ENCODE measurements around the gene KRT20.

The KRT20 gene

DNA sequence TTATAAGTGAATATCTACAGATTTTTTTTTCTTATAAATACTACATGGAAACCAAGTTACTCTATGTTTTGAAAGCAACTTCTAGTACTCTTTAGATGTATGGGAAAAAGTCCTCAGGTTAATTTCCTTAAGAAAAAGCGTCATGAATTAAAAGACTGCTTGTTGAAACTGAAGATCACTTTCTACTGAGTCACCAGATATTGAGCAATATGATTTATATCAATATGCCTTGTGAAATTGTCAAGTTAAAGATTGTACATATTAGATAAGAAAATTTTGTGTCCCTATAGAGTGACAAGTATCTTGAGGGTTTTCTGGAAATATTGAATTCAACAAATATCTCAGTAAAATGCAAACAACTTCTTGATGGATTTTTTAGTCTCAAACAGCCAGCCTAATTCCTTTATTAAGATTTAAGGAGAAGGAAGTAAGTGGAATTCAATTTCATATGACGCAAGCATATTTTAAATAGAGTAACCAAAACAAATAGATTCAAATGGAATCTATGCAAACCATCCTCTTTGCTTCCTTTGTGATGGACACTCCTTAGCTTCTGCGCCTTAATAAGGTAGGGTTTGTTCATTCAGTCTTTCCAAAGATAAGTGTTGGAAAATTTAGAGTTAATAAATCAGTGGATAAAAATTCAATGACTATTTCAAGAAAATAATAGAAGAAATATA lies 34.6 kb downstream of the KRT20 start:
- Mint-ChIP-seq H3K4me1 (ENCODE audit: low read depth) (peaks cover 3% of the 10 kb centered on the region), H3K36me3 (ENCODE audit: low read depth) (no peaks in the 10 kb centered on the region), H3K27me3 (peaks cover 35% of the 10 kb centered on the region), H3K4me3 (no peak overlapping the region), H3K27ac (no peak overlapping the region), H3K9me3 (no peaks in the 10 kb centered on the region)
- no peak for DNase-seq

DNA sequence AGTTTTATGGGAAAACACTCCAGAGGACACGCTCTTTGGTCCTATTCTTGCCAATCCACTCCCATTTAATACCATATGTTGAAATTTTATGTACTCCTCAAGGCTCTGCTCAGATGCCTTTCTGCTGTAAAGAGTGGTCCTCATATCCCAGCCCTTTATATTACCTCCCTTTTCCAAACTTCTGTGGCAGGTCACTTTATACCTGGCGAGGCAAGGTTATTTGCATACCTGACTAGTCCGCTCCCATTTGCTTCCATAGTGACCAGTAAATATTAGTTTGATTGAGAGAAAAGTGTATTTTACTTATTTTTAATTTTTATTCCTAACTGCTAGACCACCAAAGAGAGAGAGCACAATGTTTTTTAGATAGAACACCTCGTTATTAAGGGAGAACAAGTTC lies 35.3 kb downstream of the KRT20 start:
- no peak for DNase-seq
- Mint-ChIP-seq H3K4me1 (ENCODE audit: low read depth) (peaks cover 3% of the 10 kb centered on the region), H3K4me3 (no peak overlapping the region), H3K36me3 (ENCODE audit: low read depth) (no peaks in the 10 kb centered on the region), H3K9me3 (no peaks in the 10 kb centered on the region), H3K27ac (no peak overlapping the region), H3K27me3 (peaks cover 36% of the 10 kb centered on the region)

GRCh38 chr17:40848583-40849235 lies 36.3 kb downstream of the KRT20 start:
- no peaks in the 10 kb centered on the region for H3K36me3 Mint-ChIP-seq (ENCODE audit: low read depth)
- H3K9me3 Mint-ChIP-seq: no peaks in the 10 kb centered on the region
- H3K4me1 Mint-ChIP-seq (ENCODE audit: low read depth): no peaks in the 10 kb centered on the region
- H3K27me3 Mint-ChIP-seq: peaks cover 43% of the 10 kb centered on the region
- no peak for DNase-seq
- no peak overlapping the region for H3K4me3 Mint-ChIP-seq
- H3K27ac Mint-ChIP-seq: no peak overlapping the region

- Mint-ChIP-seq H3K4me3 (no peak overlapping the region), H3K36me3 (ENCODE audit: low read depth) (no peaks in the 10 kb centered on the region), H3K27me3 (peaks cover 46% of the 10 kb centered on the region), H3K27ac (no peak overlapping the region), H3K4me1 (ENCODE audit: low read depth) (no peaks in the 10 kb centered on the region), H3K9me3 (no peaks in the 10 kb centered on the region)
- DNase-seq: no peak
Observed at GRCh38 chr17:40846515-40847144, 38.4 kb downstream of the KRT20 start.

DNA sequence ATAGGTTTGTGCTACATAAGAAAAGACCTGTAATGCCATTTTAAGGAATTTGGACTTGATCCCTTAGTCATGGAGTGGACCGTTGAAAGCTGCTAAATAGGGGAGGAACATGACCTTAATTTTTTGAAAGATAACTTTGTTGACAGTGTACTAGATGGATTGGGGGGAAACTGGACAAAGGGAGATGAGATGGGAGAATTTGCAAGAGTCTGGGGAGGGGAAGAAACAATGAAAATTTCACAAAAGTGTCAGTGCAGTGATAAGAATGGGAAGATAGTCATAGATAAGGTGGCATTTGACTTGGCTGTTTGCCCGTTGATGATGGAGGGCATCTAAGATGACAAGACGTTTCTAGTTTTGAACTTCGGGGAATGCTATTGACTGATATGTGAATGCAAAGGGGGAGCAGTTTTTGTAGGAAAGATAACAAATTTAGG lies 40.4 kb downstream of the KRT20 start:
- no peaks in the 10 kb centered on the region for H3K36me3 Mint-ChIP-seq (ENCODE audit: low read depth)
- H3K9me3 Mint-ChIP-seq: no peaks in the 10 kb centered on the region
- no peaks in the 10 kb centered on the region for H3K4me1 Mint-ChIP-seq (ENCODE audit: low read depth)
- no peak for DNase-seq
- H3K4me3 Mint-ChIP-seq: no peak overlapping the region
- H3K27ac Mint-ChIP-seq: no peak overlapping the region
- H3K27me3 Mint-ChIP-seq: peaks cover 47% of the 10 kb centered on the region

DNA sequence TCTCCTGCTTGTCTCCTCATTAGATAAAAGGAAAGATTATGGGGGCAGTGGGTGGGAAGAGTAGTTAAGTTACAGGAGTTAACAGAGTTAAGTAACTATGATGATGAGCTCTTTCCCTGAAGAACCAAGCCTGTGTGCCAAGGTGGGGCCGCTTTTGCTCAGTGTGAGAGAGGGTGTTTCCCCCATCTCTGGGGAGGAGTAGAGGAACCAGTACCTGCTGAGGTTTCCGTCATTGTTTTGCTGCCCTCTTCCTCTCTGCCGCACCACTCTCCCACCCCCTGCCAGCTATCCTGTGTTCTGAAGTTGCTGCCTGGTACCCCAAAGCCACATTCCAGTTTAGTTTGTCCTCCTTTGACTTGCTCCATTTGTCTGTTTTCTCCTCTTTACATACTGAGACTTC lies 41.8 kb downstream of the KRT20 start:
- no peak overlapping the region for H3K27ac Mint-ChIP-seq
- DNase-seq: no peak
- H3K27me3 Mint-ChIP-seq: peaks cover 38% of the 10 kb centered on the region
- no peaks in the 10 kb centered on the region for H3K4me1 Mint-ChIP-seq (ENCODE audit: low read depth)
- no peak overlapping the region for H3K4me3 Mint-ChIP-seq
- no peaks in the 10 kb centered on the region for H3K36me3 Mint-ChIP-seq (ENCODE audit: low read depth)
- H3K9me3 Mint-ChIP-seq: no peaks in the 10 kb centered on the region

DNA sequence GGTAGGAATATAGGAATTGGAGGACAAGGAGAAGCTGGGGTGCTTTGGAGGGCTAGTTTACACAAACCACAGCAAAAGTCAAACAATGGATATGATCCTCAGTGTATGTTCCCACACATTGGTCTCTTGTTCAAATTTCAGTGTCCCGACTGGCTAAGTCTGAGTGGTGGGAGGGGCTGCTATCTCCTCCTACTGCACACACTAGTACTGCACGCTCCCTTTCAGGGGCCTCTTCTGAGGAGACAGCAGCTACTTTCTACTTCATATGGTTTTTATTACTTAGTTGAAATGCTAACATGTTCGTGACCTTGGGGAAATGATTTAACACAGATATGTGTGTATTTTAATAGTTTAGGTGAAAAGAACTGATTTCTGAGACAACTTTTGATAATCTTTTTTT lies 43.8 kb downstream of the KRT20 start:
- Mint-ChIP-seq H3K4me1 (ENCODE audit: low read depth) (no peaks in the 10 kb centered on the region), H3K27ac (no peak overlapping the region), H3K9me3 (no peaks in the 10 kb centered on the region), H3K36me3 (ENCODE audit: low read depth) (no peaks in the 10 kb centered on the region), H3K27me3 (peaks cover 28% of the 10 kb centered on the region), H3K4me3 (no peak overlapping the region)
- DNase-seq: no peak

DNA sequence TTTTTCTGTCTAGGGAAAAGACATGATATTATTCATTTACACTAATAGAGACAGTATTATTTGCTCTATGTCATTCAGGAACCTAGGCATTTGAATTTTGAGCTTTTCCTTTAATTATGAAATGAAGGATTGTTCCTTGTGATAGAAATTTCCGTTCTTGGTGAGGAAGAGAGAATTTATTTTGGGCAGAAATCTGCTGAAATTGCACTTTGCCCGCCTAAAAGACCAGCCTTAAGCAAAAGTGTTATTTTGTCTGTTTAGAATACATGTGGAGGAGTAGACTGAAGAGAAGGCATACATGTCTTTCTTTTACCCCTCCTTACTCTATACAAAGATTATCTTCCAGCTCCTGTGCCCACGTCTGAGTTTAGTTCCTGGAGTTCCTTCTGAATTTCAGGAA lies 45.8 kb downstream of the KRT20 start:
- no peak overlapping the region for H3K4me3 Mint-ChIP-seq
- no peak for DNase-seq
- no peak overlapping the region for H3K27ac Mint-ChIP-seq
- no peaks in the 10 kb centered on the region for H3K4me1 Mint-ChIP-seq (ENCODE audit: low read depth)
- H3K9me3 Mint-ChIP-seq: no peaks in the 10 kb centered on the region
- H3K27me3 Mint-ChIP-seq: peaks cover 12% of the 10 kb centered on the region
- H3K36me3 Mint-ChIP-seq (ENCODE audit: low read depth): peaks cover 8% of the 10 kb centered on the region

DNA sequence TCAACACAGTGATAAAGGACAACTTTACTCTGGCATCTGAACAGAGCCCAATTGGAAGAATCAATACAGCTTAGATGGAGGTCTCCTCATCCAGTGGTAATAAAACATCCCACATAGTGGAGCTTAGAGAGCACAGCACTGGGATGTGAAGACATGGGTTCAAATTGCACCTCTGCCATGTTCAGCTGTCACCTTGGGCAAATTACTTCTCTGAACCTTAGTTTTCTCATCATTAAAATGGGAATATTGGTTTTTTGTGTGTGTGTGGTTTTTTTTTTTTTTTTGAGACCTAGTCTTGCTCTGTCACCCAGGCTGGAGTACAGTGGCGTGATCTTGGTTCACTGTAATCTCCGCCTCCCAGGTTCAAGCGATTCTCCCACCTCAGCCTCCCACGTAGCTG lies 49.0 kb downstream of the KRT20 start:
- Mint-ChIP-seq H3K27me3 (peaks cover 2% of the 10 kb centered on the region), H3K4me3 (no peak overlapping the region), H3K9me3 (no peaks in the 10 kb centered on the region), H3K36me3 (ENCODE audit: low read depth) (peaks cover 9% of the 10 kb centered on the region), H3K4me1 (ENCODE audit: low read depth) (peaks cover 3% of the 10 kb centered on the region), H3K27ac (no peak overlapping the region)
- DNase-seq: no peak

DNA sequence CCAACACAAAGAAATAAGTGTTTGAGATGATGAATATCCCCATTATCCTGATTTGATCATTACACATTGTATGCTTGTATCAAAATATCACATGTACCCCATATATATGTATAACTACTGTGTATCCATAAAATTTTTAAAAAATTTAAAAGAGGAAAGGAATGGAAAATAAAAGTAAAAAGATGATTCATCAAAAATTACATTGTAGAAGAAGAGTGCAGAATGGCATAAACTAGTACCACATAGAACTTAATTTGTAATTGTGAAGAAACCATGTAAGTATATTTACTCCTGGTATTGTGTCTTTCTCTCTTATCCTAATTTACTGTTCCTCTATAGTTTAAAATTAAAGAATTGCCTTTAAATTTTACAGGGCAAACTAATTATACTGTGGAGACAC lies 51.2 kb downstream of the KRT20 start:
- Mint-ChIP-seq H3K27me3 (no peaks in the 10 kb centered on the region), H3K27ac (no peak overlapping the region), H3K9me3 (no peaks in the 10 kb centered on the region), H3K4me1 (ENCODE audit: low read depth) (peaks cover 3% of the 10 kb centered on the region), H3K36me3 (ENCODE audit: low read depth) (peaks cover 9% of the 10 kb centered on the region), H3K4me3 (no peak overlapping the region)
- DNase-seq: no peak

DNA sequence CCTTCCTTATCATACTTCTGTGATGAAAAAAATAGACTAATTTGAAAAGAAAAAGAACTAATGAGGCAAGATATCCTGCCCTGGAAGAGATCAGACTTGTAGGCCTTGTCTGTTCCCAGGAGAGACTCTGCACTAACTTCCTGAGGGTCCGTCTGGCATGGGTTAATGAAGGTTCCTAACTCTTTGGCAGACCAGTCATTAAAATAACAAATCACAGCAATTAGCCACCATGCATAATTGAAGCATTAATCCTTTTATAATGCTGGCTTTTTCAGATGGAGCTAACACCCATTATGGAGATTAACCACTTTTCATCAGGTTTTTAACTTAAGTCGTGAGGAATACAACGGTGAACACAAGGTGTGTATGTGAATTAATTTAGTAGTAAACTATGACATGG lies 52.2 kb downstream of the KRT20 start:
- Mint-ChIP-seq H3K4me1 (ENCODE audit: low read depth) (peaks cover 6% of the 10 kb centered on the region), H3K9me3 (no peaks in the 10 kb centered on the region), H3K4me3 (no peak overlapping the region), H3K36me3 (ENCODE audit: low read depth) (peaks cover 9% of the 10 kb centered on the region), H3K27ac (no peak overlapping the region), H3K27me3 (no peaks in the 10 kb centered on the region)
- no peak for DNase-seq

DNA sequence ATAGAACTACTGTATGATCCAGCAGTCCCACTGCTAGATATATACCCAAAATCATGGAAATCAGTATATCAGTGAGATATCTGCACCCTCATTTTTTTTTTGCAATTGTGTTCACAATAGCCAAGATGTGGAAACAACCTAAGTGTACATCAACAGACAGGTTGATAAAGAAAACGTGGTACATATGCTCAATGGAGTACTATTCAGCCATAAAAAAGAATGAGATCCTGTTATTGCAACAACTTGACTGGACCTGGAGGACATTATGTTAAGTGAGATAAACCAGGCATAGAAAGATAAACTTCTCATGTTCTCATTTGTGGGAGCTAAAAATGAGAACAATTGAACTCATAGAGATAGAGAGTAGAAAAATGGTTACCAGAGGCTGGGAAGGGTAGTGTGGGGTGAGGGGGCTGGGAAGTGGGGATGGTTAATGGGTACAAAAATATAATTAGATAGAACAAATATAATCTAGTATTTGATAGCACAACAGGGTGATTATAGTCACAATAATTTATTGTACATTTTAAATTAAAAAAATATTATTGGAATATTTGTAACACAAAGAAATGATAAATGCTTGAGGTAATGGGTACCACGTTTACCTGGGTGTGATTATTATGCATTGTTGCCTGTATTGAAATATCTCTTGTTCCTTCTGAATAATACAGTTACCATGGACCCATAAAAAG lies 54.8 kb downstream of the KRT20 start:
- Mint-ChIP-seq H3K27me3 (peaks cover 7% of the 10 kb centered on the region), H3K36me3 (ENCODE audit: low read depth) (peaks cover 9% of the 10 kb centered on the region), H3K4me3 (no peak overlapping the region), H3K9me3 (no peaks in the 10 kb centered on the region), H3K4me1 (ENCODE audit: low read depth) (peaks cover 15% of the 10 kb centered on the region), H3K27ac (no peak overlapping the region)
- DNase-seq: no peak

DNA sequence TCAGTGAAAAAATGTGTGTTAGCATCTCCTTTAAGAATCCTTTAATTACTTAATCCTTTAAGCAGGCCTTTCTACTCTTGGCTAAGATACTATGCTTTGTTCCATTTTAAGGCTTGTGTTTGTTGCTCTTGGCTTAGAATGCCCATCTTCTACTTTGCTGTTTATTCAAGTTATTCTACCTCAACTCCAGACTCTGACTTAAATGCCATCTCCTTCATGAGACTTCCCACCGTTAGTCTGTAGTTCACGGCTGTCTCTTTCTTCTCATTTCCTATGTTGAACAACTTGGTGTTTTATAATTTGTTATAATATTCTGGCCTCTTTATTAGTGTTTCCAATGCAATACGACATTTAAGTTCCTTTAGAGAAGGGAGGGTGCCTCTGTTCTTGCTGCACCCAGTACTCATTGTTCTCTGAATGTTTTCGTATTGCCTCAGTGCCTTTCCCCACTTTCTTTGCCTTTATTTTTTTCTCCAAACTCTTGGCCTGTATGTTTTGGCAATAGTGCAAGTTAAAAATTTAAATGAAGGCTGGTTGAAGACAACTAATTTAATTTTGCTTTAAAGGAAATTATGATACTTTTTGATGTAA lies 56.5 kb downstream of the KRT20 start:
- no peak for DNase-seq
- H3K27ac Mint-ChIP-seq: no peak overlapping the region

GRCh38 chr17:40827746-40828453 lies 57.1 kb downstream of the KRT20 start:
- peak overlapping the region; percentile 81 for H3K27ac Mint-ChIP-seq
- H3K9me3 Mint-ChIP-seq: no peaks in the 10 kb centered on the region

More for the DNA sequence above, 56.5 kb downstream of the KRT20 start:
- Mint-ChIP-seq H3K36me3 (ENCODE audit: low read depth) (no peaks in the 10 kb centered on the region), H3K9me3 (no peaks in the 10 kb centered on the region), H3K27me3 (peaks cover 7% of the 10 kb centered on the region), H3K4me1 (ENCODE audit: low read depth) (peaks cover 14% of the 10 kb centered on the region), H3K4me3 (no peak overlapping the region)

More at GRCh38 chr17:40827746-40828453, 57.1 kb downstream of the KRT20 start:
- DNase-seq: no peak
- Mint-ChIP-seq H3K4me3 (peak overlapping the region; percentile 0), H3K36me3 (ENCODE audit: low read depth) (no peaks in the 10 kb centered on the region), H3K4me1 (ENCODE audit: low read depth) (peaks cover 12% of the 10 kb centered on the region), H3K27me3 (peaks cover 7% of the 10 kb centered on the region)

Data from activated T-cell treated with anti-CD3 and anti-CD28 coated beads, Interleukin-2, amount 50 U/mL, for 24 hours (primary cell).